Stimulated activated CD4-positive, alpha-beta T cell treated with anti-CD3 and anti-CD28 coated beads, Interleukin-15, amount 100 ng/mL, for 48 hours (primary cell): ENCODE results near the gene SYNE1.
A peak's percentile ranks its signal among the peaks of the same experiment; 100 is the strongest.

Experiments used
- DNase-seq, 2 donors: peaks; one replicate each; pipeline ENCODE4 v3.0.0-alpha.2; 2020; ENCODE audit warnings: low read depth in 2 of 2

Gene SYNE1

GRCh38 chr6:152233547-152234320, 403.4 kb downstream of the SYNE1 start:
- no peak for DNase-seq

GRCh38 chr6:152232501-152233151, 404.5 kb downstream of the SYNE1 start:
- DNase-seq = no peak

- no peak for DNase-seq
These were observed 407.8 kb downstream of the SYNE1 start for GRCh38 chr6:152229330-152229729.

GRCh38 chr6:152226119-152226518, 411.0 kb downstream of the SYNE1 start:
- DNase-seq = no peak

GRCh38 chr6:152225241-152225934, 411.8 kb downstream of the SYNE1 start:
- no peak for DNase-seq

- DNase-seq = no peak
These were observed 413.5 kb downstream of the SYNE1 start for GRCh38 chr6:152223636-152224035.

- DNase-seq = no peak
These were observed 415.1 kb downstream of the SYNE1 start for GRCh38 chr6:152221806-152222628.

GRCh38 chr6:152220786-152221185, 416.4 kb downstream of the SYNE1 start:
- no peak for DNase-seq

GRCh38 chr6:152218887-152219286, 418.3 kb downstream of the SYNE1 start:
- DNase-seq = no peak

GRCh38 chr6:152212437-152212836, 424.7 kb downstream of the SYNE1 start:
- no peak for DNase-seq

- no peak for DNase-seq
These were observed 428.0 kb downstream of the SYNE1 start for GRCh38 chr6:152209211-152209610.

- no peak for DNase-seq
These were observed 429.0 kb downstream of the SYNE1 start for GRCh38 chr6:152207915-152208714.

- peak in 1 of 2 donors; percentile 45 for DNase-seq
These were observed 430.9 kb downstream of the SYNE1 start for GRCh38 chr6:152206072-152206818.

GRCh38 chr6:152204591-152204990, 432.6 kb downstream of the SYNE1 start:
- DNase-seq = no peak

- DNase-seq = no peak
These were observed 436.0 kb downstream of the SYNE1 start for GRCh38 chr6:152201120-152201519.

- DNase-seq = no peak
These were observed 441.3 kb downstream of the SYNE1 start for GRCh38 chr6:152195896-152196295.

- DNase-seq = no peak
These were observed 447.4 kb downstream of the SYNE1 start for GRCh38 chr6:152189736-152190135.

GRCh38 chr6:152188011-152188410, 449.2 kb downstream of the SYNE1 start:
- no peak for DNase-seq

GRCh38 chr6:152186840-152187239, 450.3 kb downstream of the SYNE1 start:
- DNase-seq = no peak

GRCh38 chr6:152184917-152185574, 452.1 kb downstream of the SYNE1 start:
- DNase-seq = no peak
